Skin epidermis (tissue), 12 donors: Measurements from ENCODE around the gene ENPP3.
"Not testable (repeated sequence)": the region's sequence is repeated elsewhere in the genome, so short reads cannot be mapped to it uniquely, and the experiment has no call there.

ENCODE experiments used
- H3K27ac ChIP-seq, 21 experiments: fragments of 200-600 bp; sonication (generic) in 11 of 21; one replicate each; pipeline ENCODE4 v1.5.0; 2020; ENCODE audit warnings: mild to moderate bottlenecking in 3 of 21, inconsistent platforms in 2 of 21, moderate library complexity in 2 of 21
- H3K4me3 ChIP-seq, 7 experiments: fragments of 200-600 bp; sonication (generic) in 2 of 7; one replicate each; pipeline ENCODE4 v1.5.0; 2020; ENCODE audit warnings: inconsistent platforms in 2 of 7, mild to moderate bottlenecking in 2 of 7, moderate library complexity in 1 of 7

Gene ENPP3

GRCh38 chr6:131728296-131728939, 91.3 kb downstream of the ENPP3 start:
- no peak overlapping the region for H3K27ac ChIP-seq
- no peak overlapping the region for H3K4me3 ChIP-seq

GRCh38 chr6:131729550-131729949, 92.4 kb downstream of the ENPP3 start:
- Histone ChIP-seq H3K4me3 (no peak overlapping the region), H3K27ac (no peak overlapping the region)

GRCh38 chr6:131730264-131730663, 93.2 kb downstream of the ENPP3 start:
- Histone ChIP-seq H3K4me3 (no peak overlapping the region), H3K27ac (no peak overlapping the region)

GRCh38 chr6:131731224-131731623, 94.1 kb downstream of the ENPP3 start:
- no peak overlapping the region for H3K4me3 ChIP-seq

GRCh38 chr6:131733376-131734016, 96.4 kb downstream of the ENPP3 start:
- Histone ChIP-seq H3K4me3 (no peak overlapping the region), H3K27ac (peak overlapping the region in 1 of 21 experiments; percentile 3)

More at GRCh38 chr6:131731224-131731623, 94.1 kb downstream of the ENPP3 start:
- H3K27ac ChIP-seq, result no peak overlapping the region

- Histone ChIP-seq H3K27ac (no peak overlapping the region), H3K4me3 (no peak overlapping the region)
These were observed 99.0 kb downstream of the ENPP3 start for GRCh38 chr6:131736003-131736596.

- Histone ChIP-seq H3K4me3 (no peak overlapping the region), H3K27ac (no peak overlapping the region)
These were observed 99.7 kb downstream of the ENPP3 start for GRCh38 chr6:131736811-131737210.

GRCh38 chr6:131739136-131739535, 102.0 kb downstream of the ENPP3 start:
- no peak overlapping the region for H3K4me3 ChIP-seq

GRCh38 chr6:131740161-131740560, 103.1 kb downstream of the ENPP3 start:
- Histone ChIP-seq H3K27ac (no peak overlapping the region), H3K4me3 (no peak overlapping the region)

More at GRCh38 chr6:131739136-131739535, 102.0 kb downstream of the ENPP3 start:
- no peak overlapping the region for H3K27ac ChIP-seq

GRCh38 chr6:131741688-131742393, 104.7 kb downstream of the ENPP3 start:
- H3K4me3 ChIP-seq, result no peak overlapping the region

GRCh38 chr6:131744432-131745287, 107.6 kb downstream of the ENPP3 start:
- H3K27ac ChIP-seq, result no peak overlapping the region
- H3K4me3 ChIP-seq, result no peak overlapping the region

More at GRCh38 chr6:131741688-131742393, 104.7 kb downstream of the ENPP3 start:
- no peak overlapping the region for H3K27ac ChIP-seq

GRCh38 chr6:131745476-131745875, 108.4 kb downstream of the ENPP3 start:
- Histone ChIP-seq H3K27ac (no peak overlapping the region), H3K4me3 (no peak overlapping the region)

- H3K27ac ChIP-seq, result no peak overlapping the region
- no peak overlapping the region for H3K4me3 ChIP-seq
These were observed 110.8 kb downstream of the ENPP3 start for GRCh38 chr6:131747821-131748353.

GRCh38 chr6:131749023-131749422, 111.9 kb downstream of the ENPP3 start:
- Histone ChIP-seq H3K4me3 (no peak overlapping the region), H3K27ac (no peak overlapping the region)

- H3K27ac ChIP-seq, H3K4me3 ChIP-seq: not testable (repeated sequence)
These were observed 114.1 kb downstream of the ENPP3 start for GRCh38 chr6:131751012-131751715.

GRCh38 chr6:131754088-131754487, 117.0 kb downstream of the ENPP3 start:
- Histone ChIP-seq H3K27ac (peak overlapping the region in 1 of 21 experiments; percentile 9), H3K4me3 (no peak overlapping the region)

- no peak overlapping the region for H3K4me3 ChIP-seq
- peak overlapping the region in 1 of 21 experiments; percentile 9 for H3K27ac ChIP-seq
These were observed 117.8 kb downstream of the ENPP3 start for GRCh38 chr6:131754715-131755567.

- Histone ChIP-seq H3K4me3 (no peak overlapping the region), H3K27ac (peak overlapping the region in 1 of 21 experiments; percentile 1)
These were observed 118.5 kb downstream of the ENPP3 start for GRCh38 chr6:131755597-131755996.
